H4 (cell line): ENCODE results near the gene BBX. TPM values are rescaled to one million over a fixed set of nuclear protein-coding genes. Genes with fewer than 3 reads are reported as not detected.
A peak's percentile ranks its signal among the peaks of the same experiment; 100 is the strongest.

Source experiments
- DNase-seq: peaks from one replicate; pipeline ENCODE4 v3.0.0-alpha.2; 2015; ENCODE audit warnings: low spot score
- total RNA-seq: library from RNA; depleted of rRNA; stranded (reverse); fragments of >200 nt; shearing (Covaris generic); gene quantifications from 2 replicates; pipeline ENCODE4 v1.2.3, GENCODE V29; 2014; rRNA removed

BBX gene
- total RNA-seq, 1 experiment from 2014 or later = 30.6 TPM

GRCh38 chr3:107837895-107838612, 315.3 kb downstream of the BBX start:
- no peak for DNase-seq

DNA sequence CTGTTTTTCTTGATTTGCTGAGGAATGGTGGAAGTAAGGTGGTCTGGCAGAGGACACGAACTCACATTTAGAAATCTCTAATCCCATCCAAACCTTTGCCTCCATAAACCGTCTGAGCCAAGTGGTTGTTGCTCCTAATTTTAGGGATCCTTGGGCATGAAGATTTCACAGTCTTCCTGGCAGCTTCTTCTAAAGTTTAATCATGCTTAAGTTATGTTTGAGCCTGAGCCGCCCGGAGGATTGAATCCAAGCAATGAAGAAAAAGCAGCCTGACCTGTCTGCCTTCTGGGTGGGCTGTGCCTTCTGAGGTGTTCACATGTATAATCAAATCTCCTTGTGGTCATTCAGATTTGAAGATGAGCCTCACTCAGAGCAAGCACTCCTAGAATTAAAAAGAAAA, 319.1 kb downstream of the BBX start:
- no peak for DNase-seq

- no peak for DNase-seq
Observed at GRCh38 chr3:107842940-107843339, 320.2 kb downstream of the BBX start.

- no peak for DNase-seq
Observed at GRCh38 chr3:107845380-107846278, 322.9 kb downstream of the BBX start.

DNA sequence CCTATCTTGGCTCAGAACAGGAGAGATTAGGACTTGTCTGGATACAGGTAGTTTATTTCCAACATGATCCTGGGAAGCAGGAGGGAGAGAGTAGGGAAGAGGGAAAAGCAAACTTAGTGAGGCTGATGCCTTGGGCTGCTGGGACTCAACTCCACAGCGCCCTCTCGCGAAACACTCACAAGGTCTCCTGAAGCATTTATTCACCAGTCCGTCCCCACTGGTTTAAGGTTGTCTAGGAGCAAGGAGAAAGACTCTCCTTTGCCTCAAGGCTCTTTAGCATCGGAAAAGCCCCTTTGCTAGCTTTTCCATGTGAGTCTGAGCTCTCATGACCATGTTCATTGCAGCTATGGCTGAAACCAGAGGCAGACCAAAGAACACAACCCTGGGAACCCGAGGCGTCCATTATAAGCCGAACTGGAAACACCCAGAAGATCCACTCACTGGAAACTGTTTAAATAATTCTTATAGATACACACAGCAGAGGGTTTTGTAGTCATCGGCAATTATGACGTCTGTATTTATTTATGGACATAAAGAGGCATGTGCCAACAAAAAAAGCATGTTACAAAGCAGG, 323.6 kb downstream of the BBX start:
- DNase-seq = peak; percentile 18

DNA sequence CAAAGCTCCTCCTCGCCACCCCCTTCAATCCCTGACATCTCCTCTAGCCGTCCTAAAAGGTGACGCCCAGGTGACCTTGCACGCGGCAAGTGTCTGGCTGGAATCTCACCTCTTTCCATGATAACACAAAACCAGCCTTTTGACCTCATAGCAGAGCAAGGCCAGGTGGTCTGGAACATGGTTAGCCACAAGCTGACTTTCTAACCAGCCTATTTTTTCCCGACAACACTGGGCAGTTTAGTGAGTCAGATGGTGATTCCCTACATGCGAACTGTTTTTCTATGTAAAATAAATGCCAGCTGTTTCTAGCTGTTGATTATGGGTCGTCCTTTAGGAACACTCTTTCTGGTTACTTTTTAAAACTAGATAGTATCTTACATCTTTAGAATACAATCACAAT, 325.0 kb downstream of the BBX start:
- DNase-seq = no peak

- DNase-seq = no peak
Observed at GRCh38 chr3:107848351-107848915, 325.7 kb downstream of the BBX start.

DNA sequence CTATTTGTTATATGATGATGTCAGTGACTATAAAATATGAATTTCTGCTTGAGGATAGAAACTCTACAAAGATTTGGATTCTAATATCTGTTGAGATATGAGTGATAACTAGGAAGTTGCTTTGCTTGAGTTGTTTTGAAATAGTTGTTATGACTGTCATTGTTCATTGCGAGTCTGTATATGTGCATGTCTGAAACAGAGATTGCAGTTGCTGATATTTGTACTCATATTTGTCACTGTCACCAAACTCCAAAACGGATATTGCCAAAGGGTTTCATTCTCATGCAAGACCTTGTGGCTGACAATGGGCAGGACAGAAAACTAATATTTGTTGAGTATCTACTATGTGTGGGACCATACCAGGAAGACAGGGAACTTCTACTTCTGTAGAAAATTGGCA, 327.9 kb downstream of the BBX start:
- DNase-seq = no peak

DNA sequence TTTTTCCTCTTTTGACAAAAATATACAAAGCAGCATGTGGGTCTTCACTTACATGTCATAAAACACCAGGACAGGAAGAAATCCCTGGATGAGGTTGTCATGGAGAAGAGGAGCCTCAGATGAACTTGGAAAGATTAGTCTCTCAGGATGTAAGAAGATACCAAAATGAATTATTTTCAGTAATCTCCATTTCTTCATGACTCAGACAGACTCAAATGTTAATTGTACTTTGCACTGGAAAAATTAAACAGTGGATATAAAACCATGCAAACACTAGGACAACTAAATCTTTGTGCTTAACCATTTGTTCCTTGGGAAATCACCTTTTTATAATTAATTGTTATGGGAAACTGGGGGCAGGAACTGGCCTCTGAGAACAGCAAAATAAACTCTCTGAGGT, 331.1 kb downstream of the BBX start:
- no peak for DNase-seq

- DNase-seq = no peak
Observed at GRCh38 chr3:107854733-107855132, 332.0 kb downstream of the BBX start.

DNA sequence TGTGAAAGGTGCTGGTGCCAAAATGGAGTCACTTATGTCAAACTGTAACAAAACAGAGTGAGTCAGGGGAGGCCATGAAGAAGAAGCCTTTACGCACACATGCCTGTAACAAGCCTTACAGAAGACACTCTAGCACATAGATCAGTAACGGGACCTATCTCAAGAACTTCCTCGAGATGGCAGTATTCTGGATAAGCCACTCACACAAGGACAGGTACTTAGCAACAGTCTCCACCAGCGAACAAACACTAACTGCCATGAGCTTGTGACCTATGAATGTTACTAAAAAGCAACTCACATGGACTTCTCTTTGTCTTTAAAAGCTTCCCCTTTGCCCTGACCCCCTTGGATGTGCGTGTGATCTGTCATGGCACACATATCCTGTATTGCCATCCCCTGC, 332.9 kb downstream of the BBX start:
- peak; percentile 39 for DNase-seq

DNA sequence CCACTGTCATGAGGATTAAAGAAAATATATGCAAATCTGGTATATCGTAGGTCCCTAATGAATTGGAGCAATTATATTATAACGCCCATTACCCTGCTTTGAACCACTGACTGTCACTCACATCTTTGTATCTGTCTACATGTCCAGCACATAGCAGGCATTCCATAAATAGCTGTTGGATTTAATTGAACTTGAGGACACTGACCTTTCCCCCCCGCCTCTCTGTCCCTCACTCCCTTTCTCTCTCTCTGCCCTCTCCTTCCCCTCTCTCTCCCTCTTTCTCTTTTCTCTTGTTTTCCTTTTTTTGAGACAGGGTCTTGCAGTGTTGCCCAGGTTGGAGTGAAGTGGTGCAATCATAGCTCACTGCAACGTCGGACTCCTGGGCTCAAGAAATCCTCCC, 335.1 kb downstream of the BBX start:
- DNase-seq = no peak

DNA sequence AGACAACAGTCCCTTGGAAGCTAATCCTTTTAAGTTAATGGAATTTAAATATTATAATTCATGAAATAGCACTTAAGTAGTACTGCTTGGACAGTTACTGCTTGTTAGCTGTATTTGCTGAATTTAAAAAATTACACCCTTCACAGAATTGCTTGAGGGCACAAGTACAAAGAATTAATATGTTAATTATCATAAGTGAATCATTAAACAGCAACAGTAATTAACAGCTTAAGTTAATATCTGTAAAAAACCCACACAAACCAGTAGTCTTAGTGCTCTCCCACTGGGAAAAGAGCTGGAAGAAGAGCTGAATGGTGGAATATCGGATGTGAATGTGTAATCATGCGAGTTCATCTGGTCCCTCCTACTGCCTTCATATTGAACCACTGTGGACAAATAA, 336.1 kb downstream of the BBX start:
- DNase-seq = no peak

Other genes with a start within 250 kb of the BBX start
- not detected in 2 replicates for gene CCDC54, start 145.5 kb upstream of the BBX start, total RNA-seq